K562 (cell line): ENCODE results near the gene INTS4. TPM values are rescaled to one million over a fixed set of nuclear protein-coding genes. Genes with fewer than 3 reads are reported as not detected.

Experiments
- ATAC-seq: fragments of 200-7000 bp; cut with Tn5 transposase; 3 replicates; pipeline ENCODE4 v1.9.1; 2020; ENCODE audit warnings: moderate library complexity
- BruUV-seq: library from RNA; stranded (reverse); fragments of 400-500 nt; replicated peaks from 2 replicates; lab custom pipeline; 2021; lab: Mats Ljungman, UMichigan
- CTCF ChIA-PET: fragments of 300-600 bp; formaldehyde crosslinking; extraction: SDS; loops from one replicate; lab custom pipeline; 2021; ENCODE audit warnings: low intra/inter-chr PET ratio; lab: Yijun Ruan, JAX
- POLR2A ChIA-PET: fragments of 300-600, 350-650 bp; sonication (Branson Sonifier 250); formaldehyde crosslinking; extraction: SDS; loops from one replicate; lab custom pipeline; 2021; ENCODE audit warnings: antibody characterized with exemption, inconsistent platforms; lab: Yijun Ruan, JAX
- DNase-seq, 4 experiments: peaks; one replicate each; pipeline versions ENCODE4 v3.0.0 to v3.0.0-alpha.2; 2011 to 2018; ENCODE audit warnings: low spot score in 3 of 4, mixed read lengths in 3 of 4; ENCODE audit errors: extremely low read depth in 1 of 4
- FAIRE-seq: peaks from 2 replicates; lab custom pipeline; 2011; peaks lifted over from hg19 to GRCh38; lab: Jason Lieb, UNC
- H2AFZ ChIP-seq: 2 replicates; pipeline ENCODE4 v1.6.0; 2011; ENCODE audit warnings: low read depth, low read length, control low read depth, inconsistent platforms
- H3K27ac ChIP-seq: fragments of 200-600 bp; 3 replicates; pipeline ENCODE4 v1.8.0; 2011; ENCODE audit warnings: low read depth, mild to moderate bottlenecking, control low read depth, inconsistent platforms, low read length, moderate library complexity, mixed read lengths; ENCODE audit errors: extremely low read depth
- H3K27me3 ChIP-seq, 2 experiments: fragments of 300-600 bp in 1 of 2; 2 replicates in 1 of 2; 3 replicates in 1 of 2; pipeline versions ENCODE4 v1.6.0 to v1.8.0; 2011; ENCODE audit warnings: inconsistent platforms in 2 of 2, low read length in 2 of 2, mild to moderate bottlenecking in 1 of 2, mixed read lengths in 1 of 2, moderate library complexity in 1 of 2; ENCODE audit not compliant: control insufficient read depth in 2 of 2, insufficient read depth in 2 of 2
- H3K36me3 ChIP-seq: fragments of 300-600 bp; 3 replicates; pipeline ENCODE4 v1.8.0; 2011; ENCODE audit warnings: mild to moderate bottlenecking, low read length, inconsistent platforms; ENCODE audit not compliant: control insufficient read depth, insufficient read depth
- H3K4me1 ChIP-seq, 2 experiments: fragments of 200-600 bp in 1 of 2; replicated peaks in 1 of 2; 2 replicates in 1 of 2; 3 replicates in 1 of 2; pipeline versions ENCODE4 v1.5.1 to v1.8.0; 2011; ENCODE audit warnings: inconsistent platforms in 2 of 2, low read length in 2 of 2, mild to moderate bottlenecking in 1 of 2, mixed read lengths in 1 of 2, moderate library complexity in 1 of 2; ENCODE audit not compliant: control insufficient read depth in 2 of 2, insufficient read depth in 2 of 2
- H3K4me2 ChIP-seq: 2 replicates; pipeline ENCODE4 v1.6.1; 2011; ENCODE audit warnings: low read length, control low read depth, inconsistent platforms, mixed read lengths; ENCODE audit not compliant: insufficient read depth
- H3K4me3 ChIP-seq: fragments of 200-600 bp; sonication (generic), shearing (Covaris generic); 2 replicates; pipeline ENCODE4 v1.5.1; 2016; ENCODE audit warnings: control low read depth, inconsistent platforms
- H3K79me2 ChIP-seq: fragments of 200-600 bp; 3 replicates; pipeline ENCODE4 v1.8.0; 2011; ENCODE audit warnings: low read length, inconsistent platforms; ENCODE audit not compliant: control insufficient read depth, insufficient read depth
- H3K9ac ChIP-seq, 2 experiments: 2 replicates each; pipeline versions ENCODE4 v1.6.0 to v1.6.1; 2011; ENCODE audit warnings: low read depth in 2 of 2, low read length in 2 of 2, control low read depth in 1 of 2, inconsistent platforms in 1 of 2, mild to moderate bottlenecking in 1 of 2, mixed read lengths in 1 of 2; ENCODE audit not compliant: insufficient read depth in 1 of 2
- H3K9me1 ChIP-seq: one replicate; pipeline ENCODE4 v1.6.0; 2011; ENCODE audit warnings: inconsistent platforms, mild to moderate bottlenecking, low read length, moderate library complexity; ENCODE audit not compliant: control insufficient read depth, insufficient read depth
- H3K9me3 ChIP-seq: replicated peaks from 2 replicates; pipeline ENCODE4 v1.5.1; 2011; ENCODE audit warnings: low read depth, low read length, inconsistent platforms; ENCODE audit not compliant: control insufficient read depth, insufficient read depth
- H4K20me1 ChIP-seq: replicated peaks from 2 replicates; pipeline ENCODE4 v1.6.1; 2011; ENCODE audit warnings: low read length, inconsistent platforms, mixed read lengths; ENCODE audit not compliant: control insufficient read depth, insufficient read depth
- BRD4 ChIP-seq: fragments of 200-600 bp; sonication (generic); IDR thresholded peaks from 2 replicates; pipeline ENCODE4 v1.6.1; 2017; ENCODE audit warnings: inconsistent platforms
- DLX4 ChIP-seq: fragments of 250-450 bp; sonication (Bioruptor Pico); IDR thresholded peaks from 2 replicates; pipeline ENCODE4 v1.6.1; 2021; ENCODE audit warnings: mild to moderate bottlenecking
- FOS ChIP-seq: IDR thresholded peaks from 3 replicates; pipeline ENCODE4 v1.6.1; 2011; ENCODE audit not compliant: insufficient read length; ENCODE audit errors: extremely low read depth
- FOXJ2 ChIP-seq: fragments of 200-800 bp; sonication (Bioruptor generic); IDR thresholded peaks from 2 replicates; pipeline ENCODE4 v1.6.1; 2016; ENCODE audit warnings: missing genetic modification characterization, missing compliant biosample characterization
- HINFP ChIP-seq: fragments of 450-650 bp; conservative IDR thresholded peaks from 2 replicates; pipeline ENCODE4 v1.6.1; 2016; ENCODE audit warnings: missing genetic modification characterization, low read depth, mild to moderate bottlenecking, control low read depth, missing compliant biosample characterization
- NFIC ChIP-seq: fragments of 450-650 bp; IDR thresholded peaks from 2 replicates; pipeline ENCODE4 v1.6.1; 2017; ENCODE audit warnings: mild to moderate bottlenecking, inconsistent platforms
- PURB ChIP-seq: sonication (generic); formaldehyde crosslinking; IDR thresholded peaks from 2 replicates; pipeline ENCODE4 v1.9.0; 2021; ENCODE audit warnings: low read depth, mild to moderate bottlenecking, missing genetic modification reagents
- RFX1 ChIP-seq: fragments of 450-650 bp; IDR thresholded peaks from 2 replicates; pipeline ENCODE4 v1.6.1; 2016; ENCODE audit warnings: mild to moderate bottlenecking, moderate library complexity
- USF2 ChIP-seq: sonication (generic); formaldehyde crosslinking; IDR thresholded peaks from 2 replicates; pipeline ENCODE4 v1.5.0; 2020; ENCODE audit warnings: missing genetic modification reagents
- WHSC1 ChIP-seq: IDR thresholded peaks from one replicate; pipeline ENCODE4 v1.6.1; 2012; ENCODE audit warnings: low read length, control low read depth, inconsistent platforms
- ZBTB12 ChIP-seq: fragments of 250-450 bp; sonication (Bioruptor Pico); IDR thresholded peaks from 2 replicates; pipeline ENCODE4 v1.4.0; 2020
- ZNF212 ChIP-seq: fragments of 450-650 bp; formaldehyde crosslinking; IDR thresholded peaks from 2 replicates; pipeline ENCODE4 v1.4.0; 2020; ENCODE audit warnings: mild to moderate bottlenecking
- ZNF830 ChIP-seq: fragments of 250-450 bp; sonication (Bioruptor Pico); IDR thresholded peaks from 2 replicates; pipeline ENCODE4 v1.5.0; 2021; ENCODE audit warnings: mild to moderate bottlenecking
- WGBS: fragments of 100-300 bp; shearing (Covaris generic); methylation state at CpG from one replicate; pipeline ENCODE4 v1.1.6; 2016; ENCODE audit warnings: low coverage, mixed read lengths; ENCODE audit not compliant: insufficient coverage; ENCODE audit errors: missing lambda C conversion rate; 5-methylcytosine and 5-hydroxymethylcytosine counted together
- in situ Hi-C: fragments of 300-500 bp; cut with MboI; formaldehyde crosslinking; loops from 4 replicates; pipeline ENCODE4 v1.15.0; 2018; ENCODE audit warnings: inconsistent platforms, mixed read lengths
- intact Hi-C: fragments of 100-400 bp; cut with micrococcal nuclease; formaldehyde crosslinking; loops from 2 replicates; pipeline ENCODE4 v1.14.2; 2022
- polyA plus RNA-seq, 8 experiments: library from polyadenylated mRNA; depleted of rRNA in 4 of 8; stranded (reverse) in 5 of 8; unstranded in 3 of 8; fragments of >200 nt; fragmentation: Nextera tagmentation in 2 of 8; fragmentation: Illumina TruSeq in 1 of 8; extraction: Ambion mirVana in 2 of 8; extraction: Trizol in 1 of 8; gene quantifications; 2 replicates each; pipeline versions ENCODE4 v1.2.1 to v1.2.3, GENCODE V29; 2011 to 2014; ENCODE audit warnings: inconsistent platforms in 1 of 8, missing spikeins in 1 of 8
- total RNA-seq, 7 experiments: library from RNA; depleted of rRNA in 6 of 7; stranded (reverse); fragments of >200 nt in 6 of 7; fragmentation: Illumina TruSeq in 2 of 7; extraction: Trizol in 2 of 7; gene quantifications; 2 replicates each; pipeline versions ENCODE4 v1.2.1 to v1.2.3, GENCODE V29; 2011 to 2021; ENCODE audit warnings: low replicate concordance in 1 of 7

The INTS4 gene
- total and polyA plus RNA-seq, 9 of the 15 experiments (the other 6 are each of a cell fraction or from before 2014, with no cell fraction given) = 28.4 to 53.4 (median 44.5) TPM

- no peaks in the 10 kb centered on the region for H3K36me3 ChIP-seq
- no peaks in the 10 kb centered on the region for H3K79me2 ChIP-seq
- no TSS peak for BruUV-seq
- ATAC-seq = no peak
- no peaks in the 10 kb centered on the region for H4K20me1 ChIP-seq
- H3K27ac ChIP-seq = no peak overlapping the region
- H3K4me1 ChIP-seq = peaks cover 6 to 25% of the 10 kb centered on the region in 2 experiments
- H3K4me2 ChIP-seq = no peak overlapping the region
- POLR2A ChIA-PET = interaction anchor here (0.7 to 1.1 kb wide), 4 partner anchors 9 to 702 kb away, joined by 3 to 4 read pairs (median 3); no protein-coding TSS in a partner anchor
- WGBS = 57% methylated on average over 7 of the region's 7 CpGs
- DNase-seq = no peak
- in situ Hi-C loops = no loop called here
- no peak overlapping the region for H3K4me3 ChIP-seq
- TF ChIP-seq WHSC1 (no peak), NFIC (peak; percentile 75), ZBTB12 (CRISPR knock-in tag) (no peak), FOS (no peak), HINFP (tag) (no peak), ZNF212 (no peak), PURB (CRISPR knock-in tag) (no peak), FOXJ2 (tag) (peak; percentile 84; the same call in 1 of the 2 replicates), BRD4 (no peak), RFX1 (peak; percentile 60), USF2 (CRISPR knock-in tag) (no peak), DLX4 (CRISPR knock-in tag) (no peak), ZNF830 (CRISPR knock-in tag) (no peak)
- TF ChIP-seq, all 486 proteins: peak for 3
- peak overlapping the region in 1 of 2 experiments; percentile 56; a peak in 2 of 4 replicates for H3K9ac ChIP-seq
- intact Hi-C loops = no loop called here
- FAIRE-seq = no peak
- H3K9me3 ChIP-seq = no peaks in the 10 kb centered on the region
- no peak overlapping the region for H2AFZ ChIP-seq
- CTCF ChIA-PET = no interaction called here
- H3K9me1 ChIP-seq = no peaks in the 10 kb centered on the region
- no peaks in the 10 kb centered on the region for H3K27me3 ChIP-seq
These were observed 36.2 kb upstream of the INTS4 start for GRCh38 chr11:78030429-78031325.
